Measurements from ENCODE around the gene NFATC1. TPM values are rescaled to one million over a fixed set of nuclear protein-coding genes. Genes with fewer than 3 reads are reported as not detected.

Gene NFATC1
- total and polyA plus RNA-seq, 2 experiments from 2014 or later: 4.2 to 11.3 TPM

GRCh38 chr18:79558933-79559416 is 163.2 kb downstream of the NFATC1 start:
- Histone ChIP-seq H3K4me2 (no peak overlapping the region), H3K27ac (no peak overlapping the region), H3K36me3 (replicated peaks; ENCODE audit: insufficient read depth, low read depth) (no peaks in the 10 kb centered on the region), H3K79me2 (no peaks in the 10 kb centered on the region), H3K4me1 (ENCODE audit: insufficient read depth) (no peaks in the 10 kb centered on the region), H3K9me3 (ENCODE audit: low read depth) (no peaks in the 10 kb centered on the region), H2AFZ (no peak overlapping the region), H3K9me2 (replicated peaks; ENCODE audit: insufficient read depth) (no peaks in the 10 kb centered on the region), H3K4me3 (no peak overlapping the region), H4K20me1 (ENCODE audit: insufficient read depth, poor library complexity, severe bottlenecking) (no peaks in the 10 kb centered on the region), H3K27me3 (no peaks in the 10 kb centered on the region)
- TF ChIP-seq CTCF (IDR thresholded peaks at IDR 0.05; ENCODE audit: poor library complexity) (no peak), EZH2phosphoT487 (IDR thresholded peaks at IDR 0.05; ENCODE audit: low read depth, severe bottlenecking, unreplicated experiment) (no peak), EZH2 (IDR thresholded peaks at IDR 0.05; ENCODE audit: borderline replicate concordance) (no peak)
- DNase-seq (ENCODE audit: low spot score): no peak
- WGBS (ENCODE audit: low lambda C conversion rate, missing lambda C conversion rate): 94% methylated on average over 18 of the region's 18 CpGs

DNA sequence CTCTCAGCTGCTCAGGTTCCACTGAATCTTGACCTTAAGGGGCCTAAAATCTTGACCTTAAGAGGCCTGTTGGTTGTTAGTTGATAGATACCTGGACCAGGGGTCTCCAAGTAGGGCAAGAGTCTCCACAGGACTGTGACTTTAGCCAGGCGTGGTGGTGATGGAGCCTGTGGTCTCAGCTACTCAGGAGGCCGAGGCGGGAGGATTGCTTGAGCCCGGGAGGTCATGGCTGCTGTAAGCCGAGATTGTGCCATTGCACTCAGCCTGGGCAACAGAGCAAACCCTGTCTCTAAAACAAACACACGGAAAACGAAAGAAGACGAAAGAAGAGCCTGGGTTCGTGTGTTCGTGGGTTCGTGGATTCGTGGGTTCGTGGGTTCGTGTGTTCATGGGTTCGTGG is 163.7 kb downstream of the NFATC1 start:
- Histone ChIP-seq H4K20me1 (ENCODE audit: insufficient read depth, poor library complexity, severe bottlenecking) (no peaks in the 10 kb centered on the region), H3K27ac (no peak overlapping the region), H3K9me2 (replicated peaks; ENCODE audit: insufficient read depth) (no peaks in the 10 kb centered on the region), H3K4me1 (ENCODE audit: insufficient read depth) (no peaks in the 10 kb centered on the region), H3K36me3 (replicated peaks; ENCODE audit: insufficient read depth, low read depth) (no peaks in the 10 kb centered on the region), H2AFZ (no peak overlapping the region), H3K9me3 (ENCODE audit: low read depth) (no peaks in the 10 kb centered on the region), H3K4me2 (no peak overlapping the region), H3K79me2 (no peaks in the 10 kb centered on the region), H3K4me3 (no peak overlapping the region), H3K27me3 (no peaks in the 10 kb centered on the region)
- WGBS (ENCODE audit: low lambda C conversion rate, missing lambda C conversion rate): 95% methylated on average over 15 of the region's 15 CpGs
- DNase-seq (ENCODE audit: low spot score): no peak
- no peak for TF ChIP-seq EZH2phosphoT487 (IDR thresholded peaks at IDR 0.05; ENCODE audit: low read depth, severe bottlenecking, unreplicated experiment)
- TF ChIP-seq CTCF (IDR thresholded peaks at IDR 0.05; ENCODE audit: poor library complexity): no peak
- TF ChIP-seq EZH2 (IDR thresholded peaks at IDR 0.05; ENCODE audit: borderline replicate concordance): no peak

GRCh38 chr18:79560042-79560860 is 164.5 kb downstream of the NFATC1 start:
- Histone ChIP-seq H4K20me1 (ENCODE audit: insufficient read depth, poor library complexity, severe bottlenecking) (no peaks in the 10 kb centered on the region), H3K9me3 (ENCODE audit: low read depth) (no peaks in the 10 kb centered on the region), H3K79me2 (no peaks in the 10 kb centered on the region), H3K27me3 (no peaks in the 10 kb centered on the region), H3K4me2 (no peak overlapping the region), H3K4me3 (no peak overlapping the region), H2AFZ (no peak overlapping the region), H3K27ac (no peak overlapping the region), H3K9me2 (replicated peaks; ENCODE audit: insufficient read depth) (no peaks in the 10 kb centered on the region), H3K4me1 (ENCODE audit: insufficient read depth) (no peaks in the 10 kb centered on the region), H3K36me3 (replicated peaks; ENCODE audit: insufficient read depth, low read depth) (no peaks in the 10 kb centered on the region)
- TF ChIP-seq EZH2 (IDR thresholded peaks at IDR 0.05; ENCODE audit: borderline replicate concordance) (no peak), EZH2phosphoT487 (IDR thresholded peaks at IDR 0.05; ENCODE audit: low read depth, severe bottlenecking, unreplicated experiment) (no peak), CTCF (IDR thresholded peaks at IDR 0.05; ENCODE audit: poor library complexity) (no peak)
- DNase-seq (ENCODE audit: low spot score): no peak
- WGBS (ENCODE audit: low lambda C conversion rate, missing lambda C conversion rate): 93% methylated on average over 34 of the region's 34 CpGs
